Lung (tissue), 12 donors: ENCODE results near the gene NOC3L. TPM values are rescaled to one million over a fixed set of nuclear protein-coding genes. Genes with fewer than 3 reads are reported as not detected.

ENCODE experiments used
- ATAC-seq: fragments of 200-7000 bp; cut with Tn5 transposase; one replicate; pipeline ENCODE4 v1.9.1; 2020; ENCODE audit warnings: moderate number of reproducible peaks; ENCODE audit not compliant: insufficient read depth, low FRiP score
- DNase-seq, 3 donors: peaks; one replicate each; pipeline ENCODE4 v3.0.0-alpha.2; 2013 to 2017
- H3K27ac ChIP-seq, 2 donors: one replicate each; pipeline ENCODE4 v1.5.1; 2013; ENCODE audit warnings: mild to moderate bottlenecking in 2 of 2, moderate library complexity in 2 of 2, control low read depth in 1 of 2, inconsistent platforms in 1 of 2, low read depth in 1 of 2, low read length in 1 of 2
- H3K27me3 ChIP-seq, 3 donors: one replicate each; pipeline ENCODE4 v1.5.1; 2013; ENCODE audit warnings: low read length in 2 of 3; ENCODE audit not compliant: control insufficient read depth in 3 of 3, insufficient read depth in 3 of 3
- H3K36me3 ChIP-seq, 4 donors: one replicate each; pipeline ENCODE4 v1.5.1; 2013; ENCODE audit warnings: low read length in 4 of 4, mild to moderate bottlenecking in 1 of 4, moderate library complexity in 1 of 4; ENCODE audit not compliant: control insufficient read depth in 4 of 4, insufficient read depth in 4 of 4
- H3K4me1 ChIP-seq, 5 donors: one replicate each; pipeline ENCODE4 v1.5.1; 2013; ENCODE audit warnings: low read length in 5 of 5, mild to moderate bottlenecking in 2 of 5, moderate library complexity in 1 of 5; ENCODE audit not compliant: control insufficient read depth in 5 of 5, insufficient read depth in 5 of 5
- H3K4me3 ChIP-seq: one replicate; pipeline ENCODE4 v1.5.1; 2013; ENCODE audit warnings: mild to moderate bottlenecking, control low read depth, moderate library complexity
- H3K9ac ChIP-seq, 2 donors: one replicate each; pipeline ENCODE4 v1.5.1; 2013; ENCODE audit warnings: low read length in 2 of 2, control low read depth in 1 of 2; ENCODE audit not compliant: insufficient read depth in 1 of 2
- H3K9me3 ChIP-seq, 4 donors: one replicate each; pipeline ENCODE4 v1.5.1; 2013; ENCODE audit warnings: low read length in 3 of 4, mild to moderate bottlenecking in 1 of 4, moderate library complexity in 1 of 4; ENCODE audit not compliant: control insufficient read depth in 4 of 4, insufficient read depth in 3 of 4
- CTCF ChIP-seq: IDR thresholded peaks from 2 replicates; pipeline ENCODE4 v1.5.1; 2012; ENCODE audit warnings: mild to moderate bottlenecking; ENCODE audit errors: control extremely low read depth, extremely low read depth
- WGBS, 2 donors: extraction: QIAGEN DNeasy Blood & Tissue Kit; methylation state at CpG; one replicate each; pipeline ENCODE4 v1.1.7; 2013; 5-methylcytosine and 5-hydroxymethylcytosine counted together
- polyA plus RNA-seq, 2 donors: library from polyadenylated mRNA; stranded (reverse); fragments of 200-250 nt; gene quantifications; one replicate each; pipeline ENCODE4 v1.2.1, GENCODE V29; 2013
- total RNA-seq, 2 donors: library from RNA; depleted of rRNA in 1 of 2; stranded (reverse); fragments of >200 nt in 1 of 2; gene quantifications; one replicate each; pipeline ENCODE4 v1.2.1, GENCODE V29; 2014 to 2021
- donor health status: control.
- donor health status: control.
- donor health status: Bipolar disorder and iron deficiency.
- donor health status: healthy.
- donor health status: DM: yes; HTN: yes; CAD: no.

NOC3L gene
- total and polyA plus RNA-seq, 4 donors, result 4.5 to 20.8 (median 10.1) TPM

DNA sequence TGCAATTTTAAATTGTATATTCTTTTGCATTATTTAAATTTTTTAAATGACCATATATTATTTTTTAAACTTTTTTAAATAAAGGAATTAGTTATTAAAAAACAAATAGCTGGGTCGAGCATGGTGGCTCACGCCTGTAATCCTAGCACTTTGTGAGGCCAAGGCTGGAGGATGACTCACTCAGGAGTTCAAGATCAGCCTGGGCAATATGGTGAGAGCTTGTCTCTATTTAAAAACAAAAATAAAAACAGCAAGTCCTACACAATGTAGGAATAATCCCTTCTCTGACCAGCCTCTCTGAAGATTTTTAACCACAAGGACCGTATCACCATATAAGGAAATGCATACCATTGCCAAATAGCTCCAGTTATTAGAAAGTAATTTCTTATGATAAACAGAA lies 19.6 kb downstream of the NOC3L start:
- H3K9me3 ChIP-seq, result no peaks in the 10 kb centered on the region
- TF ChIP-seq CTCF, result no peak
- H3K4me1 ChIP-seq, result no peaks in the 10 kb centered on the region
- no peak for DNase-seq
- H3K9ac ChIP-seq, result no peak overlapping the region
- no peak overlapping the region for H3K4me3 ChIP-seq
- no peak for ATAC-seq
- H3K27ac ChIP-seq, result no peak overlapping the region
- peaks cover 13 to 39% (median 27%) of the 10 kb centered on the region in 4 donors for H3K36me3 ChIP-seq
- no peaks in the 10 kb centered on the region for H3K27me3 ChIP-seq
- 95 to 98% methylated on average over 3 of the region's 3 CpGs for WGBS, 2 donors

GRCh38 chr10:94334857-94335256 lies 27.9 kb downstream of the NOC3L start:
- Histone ChIP-seq H3K9ac (no peak overlapping the region), H3K27me3 (no peaks in the 10 kb centered on the region), H3K9me3 (no peaks in the 10 kb centered on the region), H3K4me1 (no peaks in the 10 kb centered on the region), H3K27ac (no peak overlapping the region), H3K36me3 (peaks cover 14 to 43% (median 29%) of the 10 kb centered on the region in 4 donors), H3K4me3 (no peak overlapping the region)
- no peak for ATAC-seq
- 96 to 98% methylated on average over 3 of the region's 3 CpGs for WGBS, 2 donors
- no peak for TF ChIP-seq CTCF
- DNase-seq, result no peak

DNA sequence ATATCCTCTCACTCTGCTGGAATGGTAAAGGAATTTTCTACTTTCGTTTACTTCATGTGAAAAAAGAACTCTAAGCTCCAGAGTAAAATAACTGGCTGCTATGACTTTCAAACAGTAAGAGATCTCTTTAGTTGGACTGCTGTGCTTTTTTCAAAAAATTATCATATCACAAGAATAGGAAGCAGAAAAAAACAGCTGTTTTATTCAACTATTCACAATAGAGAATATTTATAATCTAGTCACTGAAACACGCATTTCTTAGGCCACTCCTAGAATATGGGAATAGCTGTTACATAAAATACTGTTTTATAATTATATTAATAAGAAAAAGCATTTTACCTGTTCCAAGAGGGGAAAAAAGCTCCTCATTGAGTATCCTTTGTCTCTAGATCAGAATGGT lies 29.7 kb downstream of the NOC3L start:
- WGBS, 2 donors, result 88 to 89% methylated on average over 2 of the region's 2 CpGs
- H3K9me3 ChIP-seq, result no peaks in the 10 kb centered on the region
- no peak overlapping the region for H3K9ac ChIP-seq
- no peak overlapping the region for H3K27ac ChIP-seq
- H3K4me1 ChIP-seq, result no peaks in the 10 kb centered on the region
- DNase-seq (no peak), ATAC-seq (no peak)
- no peak for TF ChIP-seq CTCF
- H3K4me3 ChIP-seq, result no peak overlapping the region
- peaks cover 9 to 34% (median 21%) of the 10 kb centered on the region in 4 donors for H3K36me3 ChIP-seq
- H3K27me3 ChIP-seq, result no peaks in the 10 kb centered on the region

GRCh38 chr10:94328613-94329012 lies 34.1 kb downstream of the NOC3L start:
- DNase-seq (no peak), ATAC-seq (no peak)
- Histone ChIP-seq H3K4me1 (no peaks in the 10 kb centered on the region), H3K9me3 (no peaks in the 10 kb centered on the region), H3K27me3 (no peaks in the 10 kb centered on the region), H3K4me3 (no peak overlapping the region), H3K27ac (no peak overlapping the region), H3K9ac (no peak overlapping the region), H3K36me3 (peaks cover 7 to 25% (median 15%) of the 10 kb centered on the region in 4 donors)
- no peak for TF ChIP-seq CTCF
- WGBS, 2 donors, result 95 to 96% methylated on average over 3 of the region's 3 CpGs
